HepG2 (cell line): ENCODE results near the gene RAP1GAP2. TPM values are rescaled to one million over a fixed set of nuclear protein-coding genes. Genes with fewer than 3 reads are reported as not detected.
"Not testable (repeated sequence)": the region's sequence is repeated elsewhere in the genome, so short reads cannot be mapped to it uniquely, and the experiment has no call there.

ENCODE experiments used
- ATAC-seq: fragments of 200-7000 bp; cut with Tn5 transposase; 3 replicates; pipeline ENCODE4 v1.9.1; 2020; ENCODE audit warnings: mild to moderate bottlenecking, moderate library complexity
- BruUV-seq: library from RNA; stranded (reverse); fragments of 400-500 nt; replicated peaks from 2 replicates; lab custom pipeline; 2021; lab: Mats Ljungman, UMichigan
- CTCF ChIA-PET: fragments of 300-600 bp; formaldehyde crosslinking; extraction: SDS; loops from one replicate; lab custom pipeline; 2021; ENCODE audit warnings: low total read pairs, inconsistent platforms, low intra/inter-chr PET ratio; lab: Yijun Ruan, JAX
- POLR2A ChIA-PET: fragments of 350-600 bp; sonication (Branson Sonifier 250); formaldehyde crosslinking; loops from one replicate; lab custom pipeline; 2020; ENCODE audit warnings: antibody characterized with exemption, inconsistent platforms; lab: Yijun Ruan, JAX
- DNase-seq: peaks from one replicate; pipeline ENCODE4 v3.0.0-alpha.2; 2015; ENCODE audit warnings: low spot score
- FAIRE-seq: peaks from 3 replicates; lab custom pipeline; 2011; peaks lifted over from hg19 to GRCh38; lab: Jason Lieb, UNC
- H2AFZ ChIP-seq: one replicate; pipeline ENCODE4 v1.6.1; 2011; ENCODE audit warnings: low read length, inconsistent platforms
- H3K27ac ChIP-seq: fragments of 300-600 bp; 3 replicates; pipeline ENCODE4 v1.8.0; 2011; ENCODE audit warnings: mixed run types, mild to moderate bottlenecking, mixed read lengths, low read length, inconsistent platforms; ENCODE audit not compliant: insufficient read depth; ENCODE audit errors: extremely low read length
- H3K27me3 ChIP-seq, 2 experiments: fragments of 200-600 bp in 1 of 2; 2 replicates in 1 of 2; 3 replicates in 1 of 2; pipeline versions ENCODE4 v1.6.0 to v1.8.0; 2011; ENCODE audit warnings: low read length in 2 of 2, mild to moderate bottlenecking in 2 of 2, moderate library complexity in 2 of 2, inconsistent platforms in 1 of 2; ENCODE audit not compliant: insufficient read depth in 2 of 2, control insufficient read depth in 1 of 2
- H3K36me3 ChIP-seq, 2 experiments: fragments of 200-600 bp in 1 of 2; replicated peaks in 1 of 2; 2 replicates in 1 of 2; 3 replicates in 1 of 2; pipeline versions ENCODE4 v1.5.1 to v1.8.0; 2011; ENCODE audit warnings: low read length in 2 of 2, inconsistent platforms in 1 of 2; ENCODE audit not compliant: insufficient read depth in 2 of 2, control insufficient read depth in 1 of 2
- H3K4me1 ChIP-seq: 2 replicates; pipeline ENCODE4 v1.5.1; 2012; ENCODE audit warnings: low read length, inconsistent platforms; ENCODE audit not compliant: insufficient read depth
- H3K4me2 ChIP-seq: 2 replicates; pipeline ENCODE4 v1.6.0; 2011; ENCODE audit warnings: low read depth, low read length, inconsistent platforms
- H3K4me3 ChIP-seq, 3 experiments: fragments of 200-600 bp in 1 of 3; sonication (generic), shearing (Covaris generic) in 1 of 3; replicated peaks in 1 of 3; 2 replicates each; pipeline ENCODE4 v1.5.1; 2011 to 2016; ENCODE audit warnings: low read length in 3 of 3, inconsistent platforms in 2 of 3, low read depth in 2 of 3, mild to moderate bottlenecking in 2 of 3, control low read depth in 1 of 3, mixed read lengths in 1 of 3; ENCODE audit not compliant: insufficient read depth in 1 of 3
- H3K79me2 ChIP-seq: one replicate; pipeline ENCODE4 v1.6.1; 2011; ENCODE audit warnings: low read length, inconsistent platforms; ENCODE audit not compliant: insufficient read depth
- H3K9ac ChIP-seq: 2 replicates; pipeline ENCODE4 v1.6.0; 2011; ENCODE audit warnings: mild to moderate bottlenecking, low read depth, low read length, inconsistent platforms; ENCODE audit not compliant: insufficient read depth
- H3K9me3 ChIP-seq: 2 replicates; pipeline ENCODE4 v1.5.1; 2012; ENCODE audit warnings: mild to moderate bottlenecking, low read length
- H4K20me1 ChIP-seq: 2 replicates; pipeline ENCODE4 v1.6.0; 2011; ENCODE audit warnings: inconsistent platforms, mild to moderate bottlenecking, low read length, moderate library complexity; ENCODE audit not compliant: insufficient read depth
- ARID5B ChIP-seq: IDR thresholded peaks from 2 replicates; pipeline ENCODE4 v1.4.0; 2020; ENCODE audit warnings: mild to moderate bottlenecking, missing genetic modification reagents
- ATAD3A ChIP-seq: sonication (generic); formaldehyde crosslinking; IDR thresholded peaks from 2 replicates; pipeline ENCODE4 v1.4.0; 2020; ENCODE audit warnings: missing genetic modification reagents
- CHD2 ChIP-seq: IDR thresholded peaks from 2 replicates; pipeline ENCODE4 v1.6.1; 2011; ENCODE audit warnings: low read depth, low read length, improper control_type of control experiment
- FOXO1 ChIP-seq: sonication (generic); formaldehyde crosslinking; IDR thresholded peaks from 2 replicates; pipeline ENCODE4 v1.4.0; 2020; ENCODE audit warnings: missing genetic modification reagents
- MAF1 ChIP-seq: sonication (generic); formaldehyde crosslinking; IDR thresholded peaks from 2 replicates; pipeline ENCODE4 v1.5.0; 2020; ENCODE audit warnings: missing genetic modification reagents, borderline replicate concordance
- MAX ChIP-seq: IDR thresholded peaks from 2 replicates; pipeline ENCODE4 v1.6.1; 2012; ENCODE audit warnings: inconsistent platforms
- MZF1 ChIP-seq: sonication (generic); formaldehyde crosslinking; IDR thresholded peaks from 2 replicates; pipeline ENCODE4 v1.8.1; 2023; ENCODE audit warnings: mild to moderate bottlenecking, missing genetic modification reagents, borderline replicate concordance
- NR2F6 ChIP-seq, 2 experiments: IDR thresholded peaks; 2 replicates each; pipeline ENCODE4 v1.6.1; 2016; ENCODE audit warnings: antibody characterized with exemption in 1 of 2, mild to moderate bottlenecking in 1 of 2
- PCBP2 ChIP-seq: fragments of 200-400 bp; formaldehyde crosslinking; optimal IDR thresholded peaks from 2 replicates; pipeline ENCODE3; 2018; ENCODE audit warnings: low read length, low read depth; ENCODE audit not compliant: poor library complexity, severe bottlenecking
- ZIK1 ChIP-seq: sonication (generic); formaldehyde crosslinking; IDR thresholded peaks from 2 replicates; pipeline ENCODE4 v1.5.0; 2020; ENCODE audit warnings: mild to moderate bottlenecking, low read depth, missing genetic modification reagents, borderline replicate concordance
- ZNF121 ChIP-seq: sonication (generic); formaldehyde crosslinking; IDR thresholded peaks from 2 replicates; pipeline ENCODE4 v1.5.0; 2020; ENCODE audit warnings: mild to moderate bottlenecking, missing genetic modification reagents
- ZNF224 ChIP-seq: sonication (generic); formaldehyde crosslinking; IDR thresholded peaks from 2 replicates; pipeline ENCODE4 v1.5.0; 2020; ENCODE audit warnings: mild to moderate bottlenecking, missing genetic modification reagents
- ZNF256 ChIP-seq: sonication (generic); formaldehyde crosslinking; conservative IDR thresholded peaks from 2 replicates; pipeline ENCODE4 v1.4.0; 2020; ENCODE audit warnings: missing genetic modification reagents
- ZNF780A ChIP-seq: sonication (generic); formaldehyde crosslinking; IDR thresholded peaks from 2 replicates; pipeline ENCODE4 v1.8.0; 2022; ENCODE audit warnings: mild to moderate bottlenecking, missing genetic modification reagents, moderate library complexity
- ZNF83 ChIP-seq: sonication (generic); formaldehyde crosslinking; IDR thresholded peaks from 2 replicates; pipeline ENCODE4 v1.4.0; 2020; ENCODE audit warnings: missing genetic modification reagents, mild to moderate bottlenecking, borderline replicate concordance
- WGBS: methylation state at CpG from one replicate; pipeline ENCODE4 v1.1.6; 2017; ENCODE audit warnings: low lambda C conversion rate; 5-methylcytosine and 5-hydroxymethylcytosine counted together
- in situ Hi-C: cut with HindIII; loops from 2 replicates; pipeline ENCODE4 v1.10.0; 2017; ENCODE audit warnings: low pct_unique_long_range_greater_than_20kb; ENCODE audit not compliant: extremely low pct_ligation_motif_present
- intact Hi-C: fragments of 100-400 bp; cut with micrococcal nuclease; formaldehyde crosslinking; loops from one replicate; pipeline ENCODE4 v1.10.0; 2022; ENCODE audit not compliant: unreplicated experiment
- polyA plus RNA-seq, 8 experiments: library from polyadenylated mRNA; depleted of rRNA in 3 of 8; stranded (reverse) in 7 of 8; unstranded in 1 of 8; fragments of >200 nt; fragmentation: Illumina TruSeq in 4 of 8; extraction: Trizol in 4 of 8; gene quantifications; 2 replicates each; pipeline versions ENCODE4 v1.2.1 to v1.2.3, GENCODE V29; 2011 to 2016; ENCODE audit warnings: low read depth in 4 of 8, missing spikeins in 1 of 8, mixed read lengths in 1 of 8; ENCODE audit not compliant: insufficient read depth in 1 of 8
- total RNA-seq, 5 experiments: library from RNA; depleted of rRNA; stranded (reverse); fragments of >200 nt; fragmentation: Illumina TruSeq; extraction: Trizol; gene quantifications; 2 replicates each; pipeline ENCODE4 v1.2.3, GENCODE V29; 2016; ENCODE audit warnings: low read depth in 1 of 5

Gene RAP1GAP2
- total and polyA plus RNA-seq, 2 of the 13 experiments (the other 11 are each of a cell fraction or from before 2014, with no cell fraction given), result 10.9 to 12.0 TPM

GRCh38 chr17:2991396-2992180, 195.3 kb downstream of the RAP1GAP2 start:
- POLR2A ChIA-PET, H3K79me2 ChIP-seq, intact Hi-C loops, H3K27ac ChIP-seq, DNase-seq, H2AFZ ChIP-seq, BruUV-seq, H3K4me2 ChIP-seq, H3K27me3 ChIP-seq, in situ Hi-C loops, H3K4me1 ChIP-seq, H3K9ac ChIP-seq, H4K20me1 ChIP-seq, FAIRE-seq, H3K9me3 ChIP-seq, H3K4me3 ChIP-seq, ATAC-seq: not testable (repeated sequence)
- CTCF ChIA-PET, result interaction anchor here (0.6 kb wide), 1 partner anchor 822 kb away, joined by 3 read pairs; no protein-coding TSS in a partner anchor
- peaks cover 8 to 10% of the 10 kb centered on the region in 2 experiments; a peak in 4 of 5 replicates for H3K36me3 ChIP-seq
- 97% methylated on average over 18 of the region's 21 CpGs for WGBS

DNA sequence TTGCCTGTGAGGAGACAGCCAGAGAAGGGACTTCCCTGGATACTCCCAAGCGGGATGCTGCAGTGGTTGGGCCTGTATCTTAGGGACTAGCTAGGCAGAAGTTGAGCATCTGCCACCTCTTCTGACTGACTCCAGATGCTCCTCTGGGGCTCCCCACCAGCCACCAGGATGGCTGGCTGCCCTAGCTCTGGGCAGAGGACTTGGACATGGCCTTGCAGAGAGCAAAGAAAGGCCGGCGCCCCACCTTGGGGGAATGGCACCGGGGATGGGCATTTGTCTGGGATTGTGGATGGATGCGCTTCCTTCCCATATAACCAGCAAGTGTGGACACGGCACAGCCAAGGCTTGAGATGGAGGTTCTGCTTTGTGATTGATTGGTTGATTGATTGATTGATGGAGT, 198.2 kb downstream of the RAP1GAP2 start:
- no peaks in the 10 kb centered on the region for H3K79me2 ChIP-seq
- H3K36me3 ChIP-seq, result peaks cover 16 to 24% of the 10 kb centered on the region in 2 experiments; a peak in 4 of 5 replicates
- BruUV-seq, result no TSS peak
- H3K4me3 ChIP-seq, result no peak overlapping the region
- no peak for ATAC-seq
- DNase-seq, result no peak
- no peaks in the 10 kb centered on the region for H3K9me3 ChIP-seq
- H3K27ac ChIP-seq, result no peak overlapping the region
- H3K27me3 ChIP-seq, result no peaks in the 10 kb centered on the region
- CTCF ChIA-PET, result no interaction called here
- no peak overlapping the region for H3K4me2 ChIP-seq
- 100% methylated on average over 1 of the region's 6 CpGs for WGBS
- intact Hi-C loops, result no loop called here
- FAIRE-seq, result no peak
- H3K9ac ChIP-seq, result no peak overlapping the region
- H2AFZ ChIP-seq, result no peak overlapping the region
- POLR2A ChIA-PET, result no interaction called here
- in situ Hi-C loops, result no loop called here
- no peaks in the 10 kb centered on the region for H4K20me1 ChIP-seq
- no peaks in the 10 kb centered on the region for H3K4me1 ChIP-seq
- TF ChIP-seq ZNF256 (CRISPR knock-in tag), result no peak
- TF ChIP-seq CHD2, result no peak
- TF ChIP-seq NR2F6 (IDR thresholded peaks at IDR 0.05), result no peak
- no peak for TF ChIP-seq NR2F6 (CRISPR knock-in tag; IDR thresholded peaks at IDR 0.05)
- TF ChIP-seq ZNF224 (CRISPR knock-in tag), result no peak
- TF ChIP-seq MAX, result no peak
- no peak for TF ChIP-seq ARID5B (CRISPR knock-in tag)
- no peak for TF ChIP-seq ZNF121 (CRISPR knock-in tag)
- TF ChIP-seq MAF1 (CRISPR knock-in tag), result no peak
- TF ChIP-seq PCBP2, result no peak
- no peak for TF ChIP-seq ATAD3A
- TF ChIP-seq ZNF83 (CRISPR knock-in tag), result no peak
- TF ChIP-seq ZNF780A (CRISPR knock-in tag), result no peak
- no peak for TF ChIP-seq MZF1 (CRISPR knock-in tag)
- no peak for TF ChIP-seq FOXO1 (CRISPR knock-in tag)
- no peak for TF ChIP-seq ZIK1
